ENCODE measurements around the gene TPST2.

TPST2 gene

DNA sequence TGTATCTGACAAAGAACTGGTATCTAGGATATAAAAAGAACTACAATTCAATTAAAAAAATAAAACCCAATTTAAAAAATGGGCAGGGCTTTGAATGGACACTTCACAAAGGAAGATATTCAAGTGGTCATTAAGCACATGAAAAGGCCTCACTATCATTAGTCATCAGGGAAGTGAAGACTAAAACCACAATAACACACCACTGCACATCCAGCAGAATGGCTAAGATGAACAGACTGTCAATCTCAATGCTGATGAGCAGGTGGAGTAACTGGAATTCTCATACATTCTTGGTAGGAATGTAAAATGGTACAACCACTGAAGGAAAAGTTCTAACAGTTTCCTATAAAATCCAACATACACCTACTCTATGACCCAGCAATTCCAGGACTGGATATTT is 115.2 kb downstream of the TPST2 start:
- no peaks in the 10 kb centered on the region for H3K9me3 ChIP-seq (ENCODE audit: low read depth, low read length)
- DNase-seq (ENCODE audit: low read depth, low spot score), result no peak
- H3K36me3 ChIP-seq (ENCODE audit: insufficient read depth, low read length), result peaks cover 82% of the 10 kb centered on the region
- no peak overlapping the region for H3K27ac ChIP-seq
- no peak overlapping the region for H3K9ac ChIP-seq (ENCODE audit: insufficient read length)
- TF ChIP-seq POLR2AphosphoS5 (IDR thresholded peaks at IDR 0.05; ENCODE audit: borderline replicate concordance, low read depth, low read length) (no peak), FOXP2 (optimal IDR thresholded peaks at IDR 0.05; ENCODE audit: control extremely low read depth, extremely low read length, insufficient read depth) (no peak), EZH2 (IDR thresholded peaks at IDR 0.05) (no peak)
- H3K4me3 ChIP-seq, result no peak overlapping the region
